ENCODE results near the gene EDARADD. TPM values are rescaled to one million over a fixed set of nuclear protein-coding genes. Genes with fewer than 3 reads are reported as not detected.

The EDARADD gene
- polyA plus RNA-seq, 4 donors: 0.13 to 0.53 TPM; not detected in 2

GRCh38 chr1:236429715-236430274 lies 35.7 kb downstream of the EDARADD start:
- FAIRE-seq (no peak), DNase-seq (peak in 1 of 2 donors; percentile 5)
- Histone ChIP-seq H3K4me3 (ENCODE audit: low read depth in 1 of 3, low read length in 3 of 3) (no peak overlapping the region), H3K4me1 (ENCODE audit: control insufficient read depth in 3 of 3, insufficient read depth in 2 of 3, low read depth in 1 of 3, low read length in 2 of 3) (no peaks in the 10 kb centered on the region), H3K27me3 (ENCODE audit: control insufficient read depth in 3 of 3, insufficient read depth in 3 of 3, low read length in 3 of 3) (no peaks in the 10 kb centered on the region), H3K36me3 (ENCODE audit: control insufficient read depth in 3 of 3, insufficient read depth in 2 of 3, low read depth in 1 of 3, low read length in 3 of 3) (no peaks in the 10 kb centered on the region), H3K9me3 (ENCODE audit: control insufficient read depth in 2 of 2, insufficient read depth in 1 of 2, low read depth in 1 of 2, low read length in 1 of 2) (no peaks in the 10 kb centered on the region), H3K27ac (ENCODE audit: low read depth in 1 of 3, low read length in 2 of 3) (no peak overlapping the region)

GRCh38 chr1:236433819-236434315 lies 39.8 kb downstream of the EDARADD start:
- no peak for FAIRE-seq
- 95 to 96% (median 96%) methylated on average over 5 to 6 of the region's 6 CpGs for WGBS, 3 donors
- DNase-seq: no peak
- Histone ChIP-seq H3K9me3 (ENCODE audit: control insufficient read depth in 2 of 2, insufficient read depth in 1 of 2, low read depth in 1 of 2, low read length in 1 of 2) (no peaks in the 10 kb centered on the region), H3K4me3 (ENCODE audit: low read depth in 1 of 3, low read length in 3 of 3) (no peak overlapping the region), H3K4me1 (ENCODE audit: control insufficient read depth in 3 of 3, insufficient read depth in 2 of 3, low read depth in 1 of 3, low read length in 2 of 3) (no peaks in the 10 kb centered on the region), H3K27ac (ENCODE audit: low read depth in 1 of 3, low read length in 2 of 3) (no peak overlapping the region), H3K36me3 (ENCODE audit: control insufficient read depth in 3 of 3, insufficient read depth in 2 of 3, low read depth in 1 of 3, low read length in 3 of 3) (no peaks in the 10 kb centered on the region), H3K27me3 (ENCODE audit: control insufficient read depth in 3 of 3, insufficient read depth in 3 of 3, low read length in 3 of 3) (no peaks in the 10 kb centered on the region)

GRCh38 chr1:236438614-236439013 lies 44.5 kb downstream of the EDARADD start:
- H3K4me3 ChIP-seq (ENCODE audit: low read depth in 1 of 3, low read length in 3 of 3): no peak overlapping the region
- no peak for DNase-seq
- FAIRE-seq: no peak
- WGBS, 3 donors: 89 to 92% (median 92%) methylated on average over 9 of the region's 9 CpGs
- H3K27ac ChIP-seq (ENCODE audit: low read depth in 1 of 3, low read length in 2 of 3): no peak overlapping the region
- no peaks in the 10 kb centered on the region for H3K4me1 ChIP-seq (ENCODE audit: control insufficient read depth in 3 of 3, insufficient read depth in 2 of 3, low read depth in 1 of 3, low read length in 2 of 3)
- no peaks in the 10 kb centered on the region for H3K9me3 ChIP-seq (ENCODE audit: control insufficient read depth in 2 of 2, insufficient read depth in 1 of 2, low read depth in 1 of 2, low read length in 1 of 2)
- no peaks in the 10 kb centered on the region for H3K27me3 ChIP-seq (ENCODE audit: control insufficient read depth in 3 of 3, insufficient read depth in 3 of 3, low read length in 3 of 3)
- no peaks in the 10 kb centered on the region for H3K36me3 ChIP-seq (ENCODE audit: control insufficient read depth in 3 of 3, insufficient read depth in 2 of 3, low read depth in 1 of 3, low read length in 3 of 3)

- Histone ChIP-seq H3K27me3 (ENCODE audit: control insufficient read depth in 3 of 3, insufficient read depth in 3 of 3, low read length in 3 of 3) (no peaks in the 10 kb centered on the region), H3K27ac (ENCODE audit: low read depth in 1 of 3, low read length in 2 of 3) (no peak overlapping the region), H3K36me3 (ENCODE audit: control insufficient read depth in 3 of 3, insufficient read depth in 2 of 3, low read depth in 1 of 3, low read length in 3 of 3) (no peaks in the 10 kb centered on the region), H3K4me3 (ENCODE audit: low read depth in 1 of 3, low read length in 3 of 3) (no peak overlapping the region), H3K9me3 (ENCODE audit: control insufficient read depth in 2 of 2, insufficient read depth in 1 of 2, low read depth in 1 of 2, low read length in 1 of 2) (no peaks in the 10 kb centered on the region), H3K4me1 (ENCODE audit: control insufficient read depth in 3 of 3, insufficient read depth in 2 of 3, low read depth in 1 of 3, low read length in 2 of 3) (no peaks in the 10 kb centered on the region)
- no peak for FAIRE-seq
- 77 to 85% (median 80%) methylated on average over 2 of the region's 2 CpGs for WGBS, 3 donors
- DNase-seq: no peak
These were observed 46.3 kb downstream of the EDARADD start for GRCh38 chr1:236440373-236440772.

GRCh38 chr1:236450779-236451178 lies 56.7 kb downstream of the EDARADD start:
- no peak for FAIRE-seq

GRCh38 chr1:236451796-236452373 lies 57.8 kb downstream of the EDARADD start:
- Histone ChIP-seq H3K27me3 (ENCODE audit: control insufficient read depth in 3 of 3, insufficient read depth in 3 of 3, low read length in 3 of 3) (no peaks in the 10 kb centered on the region), H3K36me3 (ENCODE audit: control insufficient read depth in 3 of 3, insufficient read depth in 2 of 3, low read depth in 1 of 3, low read length in 3 of 3) (no peaks in the 10 kb centered on the region), H3K4me3 (ENCODE audit: low read depth in 1 of 3, low read length in 3 of 3) (no peak overlapping the region), H3K4me1 (ENCODE audit: control insufficient read depth in 3 of 3, insufficient read depth in 2 of 3, low read depth in 1 of 3, low read length in 2 of 3) (no peaks in the 10 kb centered on the region), H3K9me3 (ENCODE audit: control insufficient read depth in 2 of 2, insufficient read depth in 1 of 2, low read depth in 1 of 2, low read length in 1 of 2) (no peaks in the 10 kb centered on the region), H3K27ac (ENCODE audit: low read depth in 1 of 3, low read length in 2 of 3) (no peak overlapping the region)
- DNase-seq: peak; percentile 23 to 58
- whole genome bisulfite sequencing, 3 donors: 64 to 71% (median 68%) methylated on average over 6 of the region's 6 CpGs
- FAIRE-seq: no peak

More at GRCh38 chr1:236450779-236451178, 56.7 kb downstream of the EDARADD start:
- Histone ChIP-seq H3K4me1 (ENCODE audit: control insufficient read depth in 3 of 3, insufficient read depth in 2 of 3, low read depth in 1 of 3, low read length in 2 of 3) (no peaks in the 10 kb centered on the region), H3K27me3 (ENCODE audit: control insufficient read depth in 3 of 3, insufficient read depth in 3 of 3, low read length in 3 of 3) (no peaks in the 10 kb centered on the region), H3K27ac (ENCODE audit: low read depth in 1 of 3, low read length in 2 of 3) (no peak overlapping the region), H3K36me3 (ENCODE audit: control insufficient read depth in 3 of 3, insufficient read depth in 2 of 3, low read depth in 1 of 3, low read length in 3 of 3) (no peaks in the 10 kb centered on the region), H3K9me3 (ENCODE audit: control insufficient read depth in 2 of 2, insufficient read depth in 1 of 2, low read depth in 1 of 2, low read length in 1 of 2) (no peaks in the 10 kb centered on the region), H3K4me3 (ENCODE audit: low read depth in 1 of 3, low read length in 3 of 3) (no peak overlapping the region)
- DNase-seq: no peak
- 83 to 87% (median 84%) methylated on average over 5 of the region's 5 CpGs for WGBS, 3 donors

- Histone ChIP-seq H3K36me3 (ENCODE audit: control insufficient read depth in 3 of 3, insufficient read depth in 2 of 3, low read depth in 1 of 3, low read length in 3 of 3) (no peaks in the 10 kb centered on the region), H3K9me3 (ENCODE audit: control insufficient read depth in 2 of 2, insufficient read depth in 1 of 2, low read depth in 1 of 2, low read length in 1 of 2) (no peaks in the 10 kb centered on the region), H3K4me1 (ENCODE audit: control insufficient read depth in 3 of 3, insufficient read depth in 2 of 3, low read depth in 1 of 3, low read length in 2 of 3) (no peaks in the 10 kb centered on the region), H3K4me3 (ENCODE audit: low read depth in 1 of 3, low read length in 3 of 3) (no peak overlapping the region), H3K27me3 (ENCODE audit: control insufficient read depth in 3 of 3, insufficient read depth in 3 of 3, low read length in 3 of 3) (no peaks in the 10 kb centered on the region), H3K27ac (ENCODE audit: low read depth in 1 of 3, low read length in 2 of 3) (no peak overlapping the region)
- FAIRE-seq (no peak), DNase-seq (no peak)
- 83 to 89% (median 89%) methylated on average over 4 of the region's 4 CpGs for WGBS, 3 donors
These were observed 61.2 kb downstream of the EDARADD start for GRCh38 chr1:236455243-236455642.

GRCh38 chr1:236457775-236458174 lies 63.7 kb downstream of the EDARADD start:
- H3K9me3 ChIP-seq (ENCODE audit: control insufficient read depth in 2 of 2, insufficient read depth in 1 of 2, low read depth in 1 of 2, low read length in 1 of 2): no peaks in the 10 kb centered on the region
- DNase-seq (no peak), FAIRE-seq (no peak)
- H3K4me3 ChIP-seq (ENCODE audit: low read depth in 1 of 3, low read length in 3 of 3): no peak overlapping the region
- WGBS, 3 donors: 56 to 85% (median 67%) methylated on average over 2 of the region's 2 CpGs
- H3K27ac ChIP-seq (ENCODE audit: low read depth in 1 of 3, low read length in 2 of 3): no peak overlapping the region
- H3K4me1 ChIP-seq (ENCODE audit: control insufficient read depth in 3 of 3, insufficient read depth in 2 of 3, low read depth in 1 of 3, low read length in 2 of 3): no peaks in the 10 kb centered on the region
- H3K36me3 ChIP-seq (ENCODE audit: control insufficient read depth in 3 of 3, insufficient read depth in 2 of 3, low read depth in 1 of 3, low read length in 3 of 3): no peaks in the 10 kb centered on the region
- H3K27me3 ChIP-seq (ENCODE audit: control insufficient read depth in 3 of 3, insufficient read depth in 3 of 3, low read length in 3 of 3): peaks cover 0 to 3% (median 0%) of the 10 kb centered on the region in 3 donors

GRCh38 chr1:236458996-236459395 lies 64.9 kb downstream of the EDARADD start:
- no peaks in the 10 kb centered on the region for H3K36me3 ChIP-seq (ENCODE audit: control insufficient read depth in 3 of 3, insufficient read depth in 2 of 3, low read depth in 1 of 3, low read length in 3 of 3)
- no peak for DNase-seq
- WGBS, 3 donors: 84 to 92% (median 91%) methylated on average over 4 of the region's 4 CpGs
- H3K27ac ChIP-seq (ENCODE audit: low read depth in 1 of 3, low read length in 2 of 3): no peak overlapping the region
- H3K27me3 ChIP-seq (ENCODE audit: control insufficient read depth in 3 of 3, insufficient read depth in 3 of 3, low read length in 3 of 3): peaks cover 0 to 3% (median 0%) of the 10 kb centered on the region in 3 donors
- no peak overlapping the region for H3K4me3 ChIP-seq (ENCODE audit: low read depth in 1 of 3, low read length in 3 of 3)
- no peaks in the 10 kb centered on the region for H3K9me3 ChIP-seq (ENCODE audit: control insufficient read depth in 2 of 2, insufficient read depth in 1 of 2, low read depth in 1 of 2, low read length in 1 of 2)
- no peak for FAIRE-seq
- H3K4me1 ChIP-seq (ENCODE audit: control insufficient read depth in 3 of 3, insufficient read depth in 2 of 3, low read depth in 1 of 3, low read length in 2 of 3): no peaks in the 10 kb centered on the region

All from small intestine (tissue), 7 donors.